Mononuclear cell (primary cell): ENCODE data around the gene ZFAND5. TPM values are rescaled to one million over a fixed set of nuclear protein-coding genes. Genes with fewer than 3 reads are reported as not detected.

Experiments used
- H3K27me3 ChIP-seq: 2 replicates; pipeline ENCODE4 v1.6.0; 2011; ENCODE audit warnings: low read length, control low read depth; ENCODE audit not compliant: insufficient read depth
- H3K4me1 ChIP-seq: 2 replicates; pipeline ENCODE4 v1.5.1; 2011; ENCODE audit warnings: mild to moderate bottlenecking, low read length, control low read depth; ENCODE audit not compliant: insufficient read depth
- H3K4me3 ChIP-seq: 2 replicates; pipeline ENCODE4 v1.5.1; 2011; ENCODE audit warnings: mild to moderate bottlenecking, low read length, moderate library complexity
- H3K9me3 ChIP-seq: 2 replicates; pipeline ENCODE4 v1.5.1; 2011; ENCODE audit warnings: low read depth, mild to moderate bottlenecking, control low read depth, low read length
- total RNA-seq: library from RNA; depleted of rRNA; stranded (reverse); fragments of >200 nt; gene quantifications from one replicate; pipeline ENCODE4 v1.2.3, GENCODE V29; 2012

ZFAND5 gene
- total RNA-seq, result 403 TPM

- no peaks in the 10 kb centered on the region for H3K9me3 ChIP-seq
- peak within 1 kb of the TSS; percentile 87 for H3K4me3 ChIP-seq
- H3K4me1 ChIP-seq, result peaks cover 34% of the 10 kb centered on the region
- no peaks in the 10 kb centered on the region for H3K27me3 ChIP-seq
These were observed at the start of gene ZFAND5 for GRCh38 chr9:72364679-72365524. Gene ZFAND5 (minus strand): TSS chr9:72365208. CDS start chr9:72360778, 4,430 bp downstream.

GRCh38 chr9:72412483-72413040 is 47.6 kb upstream of the ZFAND5 start:
- Histone ChIP-seq H3K27me3 (no peaks in the 10 kb centered on the region), H3K4me1 (peaks cover 9% of the 10 kb centered on the region), H3K4me3 (no peak overlapping the region), H3K9me3 (no peaks in the 10 kb centered on the region)

DNA sequence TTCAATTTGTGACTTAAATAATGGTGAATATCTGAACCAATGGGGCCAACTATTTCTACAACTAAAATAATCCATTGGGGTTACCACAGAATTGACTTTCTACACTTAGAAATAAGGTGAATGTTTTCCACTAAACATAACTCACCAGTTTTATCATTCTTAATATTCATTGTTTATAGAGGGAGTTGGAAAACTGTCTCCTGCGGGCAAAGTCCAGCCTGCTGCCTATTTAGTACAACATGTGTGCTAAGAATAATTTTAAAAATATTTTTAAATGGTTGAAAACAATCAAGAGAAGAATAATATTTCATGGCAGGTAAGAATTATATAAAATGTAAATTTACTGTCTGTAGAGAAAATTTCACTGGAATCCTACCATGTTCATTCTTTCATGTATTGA is 45.2 kb upstream of the ZFAND5 start:
- no peak overlapping the region for H3K4me3 ChIP-seq
- no peaks in the 10 kb centered on the region for H3K27me3 ChIP-seq
- H3K9me3 ChIP-seq, result no peaks in the 10 kb centered on the region
- H3K4me1 ChIP-seq, result peaks cover 9% of the 10 kb centered on the region

DNA sequence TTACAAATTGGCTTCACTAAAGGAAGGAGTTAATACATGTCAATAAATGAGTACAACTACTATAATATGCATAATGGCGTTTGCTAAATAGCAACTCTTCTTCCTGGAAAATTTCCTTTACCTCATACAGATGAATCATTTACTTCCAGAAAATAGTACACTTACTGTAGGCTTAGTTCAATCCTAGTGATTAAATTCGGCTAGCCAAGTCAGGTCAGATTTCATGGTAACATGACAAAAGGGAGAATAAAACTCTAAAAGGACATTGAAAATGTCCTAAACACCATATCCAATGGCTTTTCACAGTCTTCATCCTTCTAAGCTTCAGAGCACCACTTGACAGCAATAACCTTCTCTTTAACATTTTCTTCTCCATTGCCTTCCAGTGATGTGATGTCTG is 42.1 kb upstream of the ZFAND5 start:
- no peaks in the 10 kb centered on the region for H3K9me3 ChIP-seq
- no peaks in the 10 kb centered on the region for H3K4me1 ChIP-seq
- H3K27me3 ChIP-seq, result no peaks in the 10 kb centered on the region
- H3K4me3 ChIP-seq, result no peak overlapping the region

- Histone ChIP-seq H3K4me3 (no peak overlapping the region), H3K4me1 (peaks cover under 1% of the 10 kb centered on the region), H3K27me3 (no peaks in the 10 kb centered on the region), H3K9me3 (no peaks in the 10 kb centered on the region)
These were observed 37.7 kb upstream of the ZFAND5 start for GRCh38 chr9:72402744-72403143.

DNA sequence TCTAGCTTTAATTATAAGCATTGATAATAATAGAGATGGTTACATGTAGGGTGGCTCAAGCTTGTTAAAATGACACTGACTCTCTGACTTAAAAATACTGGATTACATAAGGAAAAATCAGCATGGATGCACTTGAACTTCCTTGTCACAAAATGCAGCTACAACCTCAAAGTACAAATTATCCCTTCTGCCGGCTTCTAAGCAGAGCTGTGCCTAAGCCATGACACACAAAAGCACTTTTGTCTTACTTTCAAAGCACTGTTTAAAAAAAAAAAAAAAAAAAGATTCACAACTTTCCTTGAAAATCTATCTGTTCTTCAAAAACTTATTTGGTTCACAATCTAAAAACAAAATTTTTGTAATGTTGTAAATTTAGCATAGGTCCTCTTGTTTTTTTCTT is 36.4 kb upstream of the ZFAND5 start:
- Histone ChIP-seq H3K4me1 (peaks cover 14% of the 10 kb centered on the region), H3K9me3 (no peaks in the 10 kb centered on the region), H3K4me3 (no peak overlapping the region), H3K27me3 (no peaks in the 10 kb centered on the region)

- no peaks in the 10 kb centered on the region for H3K27me3 ChIP-seq
- H3K4me1 ChIP-seq, result peaks cover 17% of the 10 kb centered on the region
- H3K9me3 ChIP-seq, result no peaks in the 10 kb centered on the region
- no peak overlapping the region for H3K4me3 ChIP-seq
These were observed 35.9 kb upstream of the ZFAND5 start for GRCh38 chr9:72400866-72401265.

DNA sequence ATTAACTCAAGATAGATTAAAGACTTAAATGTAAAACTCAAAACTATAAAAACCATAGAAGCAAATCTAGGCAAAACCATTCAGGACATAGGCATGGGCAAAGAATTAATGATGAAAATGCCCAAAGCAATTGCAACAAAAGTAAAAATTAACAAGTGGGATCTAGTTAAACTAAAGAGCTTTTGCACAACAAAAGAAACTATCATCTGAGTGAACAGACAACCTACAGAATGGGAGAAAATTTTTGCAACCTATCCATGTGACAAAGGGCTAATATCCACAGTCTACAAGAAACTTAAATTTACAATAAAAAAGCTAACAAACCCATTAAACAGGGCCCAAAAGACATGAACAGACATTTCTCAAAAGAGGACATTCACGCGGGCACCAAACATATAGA is 34.4 kb upstream of the ZFAND5 start:
- no peaks in the 10 kb centered on the region for H3K27me3 ChIP-seq
- no peak overlapping the region for H3K4me3 ChIP-seq
- H3K9me3 ChIP-seq, result no peaks in the 10 kb centered on the region
- peaks cover 26% of the 10 kb centered on the region for H3K4me1 ChIP-seq

GRCh38 chr9:72396247-72397091 is 31.5 kb upstream of the ZFAND5 start:
- no peak overlapping the region for H3K4me3 ChIP-seq

DNA sequence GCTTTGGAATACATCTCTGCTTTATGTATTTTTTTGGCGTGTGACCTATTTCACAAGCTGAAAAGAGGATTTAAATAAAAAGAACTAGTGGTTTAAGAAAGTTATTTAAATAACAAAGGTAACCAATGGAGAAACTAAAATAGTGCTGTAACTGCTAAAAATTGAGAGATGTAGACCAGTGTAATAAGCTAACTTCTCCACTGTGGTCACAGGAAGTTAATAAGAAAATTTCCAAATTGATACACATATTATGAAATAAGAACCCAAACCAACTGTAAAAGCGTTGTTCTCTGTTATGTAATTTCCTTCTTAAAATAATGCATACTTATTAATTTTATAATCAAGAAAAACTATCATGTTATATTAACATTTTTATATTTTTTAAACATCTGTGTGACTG is 29.1 kb upstream of the ZFAND5 start:
- Histone ChIP-seq H3K4me3 (no peak overlapping the region), H3K27me3 (no peaks in the 10 kb centered on the region), H3K4me1 (peaks cover 34% of the 10 kb centered on the region), H3K9me3 (no peaks in the 10 kb centered on the region)

More at GRCh38 chr9:72396247-72397091, 31.5 kb upstream of the ZFAND5 start:
- Histone ChIP-seq H3K4me1 (peaks cover 34% of the 10 kb centered on the region), H3K9me3 (no peaks in the 10 kb centered on the region), H3K27me3 (no peaks in the 10 kb centered on the region)

- H3K27me3 ChIP-seq, result no peaks in the 10 kb centered on the region
- no peaks in the 10 kb centered on the region for H3K9me3 ChIP-seq
- peaks cover 18% of the 10 kb centered on the region for H3K4me1 ChIP-seq
These were observed 25.9 kb upstream of the ZFAND5 start for GRCh38 chr9:72390907-72391306.

DNA sequence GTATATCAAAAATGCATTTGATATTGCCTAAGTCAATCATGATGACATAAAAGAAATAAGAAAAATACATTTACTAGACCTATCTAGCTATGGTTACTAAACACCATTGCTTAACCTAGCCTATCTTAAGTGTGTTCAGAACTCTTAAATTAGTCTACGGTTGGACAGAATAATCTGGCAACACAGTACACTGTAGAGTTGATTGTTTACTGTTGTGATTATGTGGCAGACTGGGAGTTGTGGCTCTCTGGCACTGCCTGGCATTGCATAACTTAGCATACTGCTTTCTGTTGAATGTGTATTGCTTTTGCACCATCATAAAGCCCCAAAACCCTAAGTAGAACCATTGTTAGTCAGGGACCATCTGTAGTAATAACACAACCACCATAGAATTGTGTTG is 21.2 kb upstream of the ZFAND5 start:
- H3K27me3 ChIP-seq, result no peaks in the 10 kb centered on the region
- no peak overlapping the region for H3K4me3 ChIP-seq
- no peaks in the 10 kb centered on the region for H3K4me1 ChIP-seq
- no peaks in the 10 kb centered on the region for H3K9me3 ChIP-seq

More at GRCh38 chr9:72390907-72391306, 25.9 kb upstream of the ZFAND5 start:
- H3K4me3 ChIP-seq, result no peak overlapping the region

- Histone ChIP-seq H3K4me3 (no peak overlapping the region), H3K4me1 (no peaks in the 10 kb centered on the region), H3K9me3 (no peaks in the 10 kb centered on the region), H3K27me3 (no peaks in the 10 kb centered on the region)
These were observed 19.9 kb upstream of the ZFAND5 start for GRCh38 chr9:72384710-72385485.

GRCh38 chr9:72383978-72384709 is 19.1 kb upstream of the ZFAND5 start:
- H3K27me3 ChIP-seq, result no peaks in the 10 kb centered on the region
- H3K4me1 ChIP-seq, result no peaks in the 10 kb centered on the region
- no peaks in the 10 kb centered on the region for H3K9me3 ChIP-seq
- H3K4me3 ChIP-seq, result no peak overlapping the region
